Keratinocyte (primary cell): ENCODE measurements around the gene TET2. TPM values are rescaled to one million over a fixed set of nuclear protein-coding genes. Genes with fewer than 3 reads are reported as not detected.

Source experiments
- DNase-seq: peaks from one replicate; pipeline ENCODE4 v3.0.0-alpha.2; 2011; ENCODE audit warnings: low read depth, missing footprints, low spot score
- FAIRE-seq: peaks from 2 replicates; lab custom pipeline; 2011; peaks lifted over from hg19 to GRCh38; lab: Jason Lieb, UNC
- H2AFZ ChIP-seq: 2 replicates; pipeline ENCODE4 v1.6.0; 2012; ENCODE audit warnings: low read length, control low read depth, inconsistent platforms; ENCODE audit not compliant: control insufficient read depth
- H3K27ac ChIP-seq: 2 replicates; pipeline ENCODE4 v1.5.1; 2011; ENCODE audit warnings: low read length; ENCODE audit not compliant: control insufficient read depth, insufficient read depth
- H3K27me3 ChIP-seq: 3 replicates; pipeline ENCODE4 v1.6.0; 2011; ENCODE audit warnings: low read length; ENCODE audit not compliant: control insufficient read depth, insufficient read depth; ENCODE audit errors: extremely low read depth
- H3K36me3 ChIP-seq, 2 experiments: 2 replicates in 1 of 2; 3 replicates in 1 of 2; pipeline ENCODE4 v1.5.1; 2011; ENCODE audit warnings: low read length in 2 of 2, mild to moderate bottlenecking in 1 of 2; ENCODE audit not compliant: control insufficient read depth in 2 of 2, insufficient read depth in 2 of 2; ENCODE audit errors: extremely low read depth in 1 of 2
- H3K4me1 ChIP-seq: 3 replicates; pipeline ENCODE4 v1.5.1; 2011; ENCODE audit warnings: low read length; ENCODE audit not compliant: control insufficient read depth, insufficient read depth; ENCODE audit errors: extremely low read depth
- H3K4me2 ChIP-seq: 3 replicates; pipeline ENCODE4 v1.6.0; 2011; ENCODE audit warnings: low read depth, low read length; ENCODE audit not compliant: control insufficient read depth, insufficient read depth; ENCODE audit errors: extremely low read depth
- H3K4me3 ChIP-seq, 3 experiments: fragments of 200-600 bp in 1 of 3; sonication (generic) in 1 of 3; 2 replicates in 2 of 3; 3 replicates in 1 of 3; pipeline ENCODE4 v1.5.1; 2011 to 2016; ENCODE audit warnings: low read length in 3 of 3, mild to moderate bottlenecking in 3 of 3, control low read depth in 2 of 3, inconsistent platforms in 1 of 3, low read depth in 1 of 3, mixed read lengths in 1 of 3, mixed run types in 1 of 3, moderate library complexity in 1 of 3; ENCODE audit not compliant: control insufficient read depth in 2 of 3, insufficient read depth in 2 of 3; ENCODE audit errors: extremely low read depth in 1 of 3
- H3K79me2 ChIP-seq: 2 replicates; pipeline ENCODE4 v1.6.0; 2012; ENCODE audit warnings: low read length; ENCODE audit not compliant: control insufficient read depth, insufficient read depth
- H3K9ac ChIP-seq: 3 replicates; pipeline ENCODE4 v1.6.0; 2011; ENCODE audit warnings: low read length; ENCODE audit not compliant: control insufficient read depth, insufficient read depth; ENCODE audit errors: extremely low read depth
- H3K9me1 ChIP-seq: 3 replicates; pipeline ENCODE4 v1.6.0; 2011; ENCODE audit warnings: low read length; ENCODE audit not compliant: control insufficient read depth, insufficient read depth; ENCODE audit errors: extremely low read depth
- H3K9me3 ChIP-seq: 2 replicates; pipeline ENCODE4 v1.5.1; 2012; ENCODE audit warnings: low read depth, low read length; ENCODE audit not compliant: control insufficient read depth
- H4K20me1 ChIP-seq: 3 replicates; pipeline ENCODE4 v1.6.0; 2011; ENCODE audit warnings: low read length; ENCODE audit not compliant: control insufficient read depth, insufficient read depth; ENCODE audit errors: extremely low read depth
- CTCF ChIP-seq, 3 experiments: IDR thresholded peaks in 1 of 3; conservative IDR thresholded peaks in 1 of 3; optimal IDR thresholded peaks in 1 of 3; 2 replicates in 2 of 3; 3 replicates in 1 of 3; pipeline versions ENCODE3 to v1.5.1; 2011; ENCODE audit warnings: low read length in 3 of 3, mild to moderate bottlenecking in 3 of 3, moderate library complexity in 2 of 3, control low read depth in 1 of 3, inconsistent platforms in 1 of 3; ENCODE audit not compliant: insufficient read depth in 2 of 3; ENCODE audit errors: extremely low read depth in 1 of 3
- EZH2 ChIP-seq: IDR thresholded peaks from one replicate; pipeline ENCODE4 v1.6.1; 2012; ENCODE audit warnings: inconsistent platforms, mild to moderate bottlenecking, low read length, moderate library complexity
- dilution Hi-C: fragments of 300-500 bp; cut with MboI; formaldehyde crosslinking; loops from one replicate; pipeline ENCODE4 v1.7.0; 2020; ENCODE audit warnings: low sequenced_read_pairs; ENCODE audit not compliant: extremely low pct_ligation_motif_present
- polyA plus RNA-seq, 5 experiments: library from polyadenylated mRNA; depleted of rRNA in 3 of 5; stranded (reverse) in 3 of 5; stranded (forward) in 1 of 5; unstranded in 1 of 5; fragments of >200 nt; gene quantifications; 1 replicate in 1 of 5; 2 replicates in 3 of 5; 3 replicates in 1 of 5; pipeline versions ENCODE4 v1.2.1 to v1.2.3, GENCODE V29; 2011 to 2012; ENCODE audit warnings: missing spikeins in 2 of 5, low read depth in 1 of 5, low replicate concordance in 1 of 5

Gene TET2
- polyA plus RNA-seq, 1 donor (not counting 4 experiments of a cell fraction or from before 2014, with no cell fraction given), result 9.6 TPM

GRCh38 chr4:105174098-105174497 lies 27.4 kb downstream of the TET2 start:
- no peaks in the 10 kb centered on the region for H3K27me3 ChIP-seq
- H3K4me3 ChIP-seq, result no peak overlapping the region
- no peak overlapping the region for H3K9ac ChIP-seq
- no peaks in the 10 kb centered on the region for H3K36me3 ChIP-seq
- H4K20me1 ChIP-seq, result no peaks in the 10 kb centered on the region
- no peak overlapping the region for H3K4me2 ChIP-seq
- TF ChIP-seq CTCF (optimal IDR thresholded peaks at IDR 0.05 in 1 of 3, IDR thresholded peaks at IDR 0.05 in 1 of 3, conservative IDR thresholded peaks at IDR 0.05 in 1 of 3; ENCODE audit: extremely low read depth in 1 of 3, insufficient read depth in 2 of 3, low read length in 3 of 3) (no peak), EZH2 (no peak)
- H3K9me1 ChIP-seq, result no peaks in the 10 kb centered on the region
- H3K4me1 ChIP-seq, result no peaks in the 10 kb centered on the region
- H3K9me3 ChIP-seq, result no peaks in the 10 kb centered on the region
- no peak overlapping the region for H3K27ac ChIP-seq
- DNase-seq (no peak), FAIRE-seq (no peak)
- H3K79me2 ChIP-seq, result peaks cover 20% of the 10 kb centered on the region
- H2AFZ ChIP-seq, result no peak overlapping the region
- dilution Hi-C loops, result no loop called here

GRCh38 chr4:105179539-105180401 lies 33.1 kb downstream of the TET2 start:
- no peaks in the 10 kb centered on the region for H4K20me1 ChIP-seq
- H3K36me3 ChIP-seq, result no peaks in the 10 kb centered on the region
- no peaks in the 10 kb centered on the region for H3K27me3 ChIP-seq
- no peak overlapping the region for H3K27ac ChIP-seq
- no peak overlapping the region for H3K4me3 ChIP-seq
- no peak overlapping the region for H3K4me2 ChIP-seq
- no peak overlapping the region for H2AFZ ChIP-seq
- H3K9me1 ChIP-seq, result no peaks in the 10 kb centered on the region
- FAIRE-seq, result no peak
- no peak overlapping the region for H3K9ac ChIP-seq
- TF ChIP-seq EZH2 (no peak), CTCF (optimal IDR thresholded peaks at IDR 0.05 in 1 of 3, IDR thresholded peaks at IDR 0.05 in 1 of 3, conservative IDR thresholded peaks at IDR 0.05 in 1 of 3; ENCODE audit: extremely low read depth in 1 of 3, insufficient read depth in 2 of 3, low read length in 3 of 3) (no peak)
- no peak for DNase-seq
- peaks cover 11% of the 10 kb centered on the region for H3K4me1 ChIP-seq
- peaks cover 4% of the 10 kb centered on the region for H3K79me2 ChIP-seq
- H3K9me3 ChIP-seq, result no peaks in the 10 kb centered on the region
- dilution Hi-C loops, result no loop called here
